Measurements from ENCODE around the gene MAPKBP1. TPM values are rescaled to one million over a fixed set of nuclear protein-coding genes. Genes with fewer than 3 reads are reported as not detected.
"Not testable (repeated sequence)": the region's sequence is repeated elsewhere in the genome, so short reads cannot be mapped to it uniquely, and the experiment has no call there.

Gene MAPKBP1
- total RNA-seq, 1 experiment from 2014 or later = 9.9 TPM

- peak overlapping the region; percentile 74 for H3K4me3 Mint-ChIP-seq (ENCODE audit: low read depth, unreplicated experiment)
- no peak for DNase-seq
- peaks cover 6% of the 10 kb centered on the region for H3K4me1 Mint-ChIP-seq (ENCODE audit: low read depth, unreplicated experiment)
- peak overlapping the region; percentile 81 for H3K27ac Mint-ChIP-seq (ENCODE audit: unreplicated experiment)
- H3K36me3 Mint-ChIP-seq (ENCODE audit: insufficient read depth, unreplicated experiment) = peaks cover 21% of the 10 kb centered on the region
- intact Hi-C loops (cut with micrococcal nuclease; ENCODE audit: unreplicated experiment) = no loop called here
- H3K27me3 Mint-ChIP-seq (ENCODE audit: unreplicated experiment) = no peaks in the 10 kb centered on the region
- CTCF ChIA-PET = no interaction called here
- TF ChIP-seq, protein P1, sequence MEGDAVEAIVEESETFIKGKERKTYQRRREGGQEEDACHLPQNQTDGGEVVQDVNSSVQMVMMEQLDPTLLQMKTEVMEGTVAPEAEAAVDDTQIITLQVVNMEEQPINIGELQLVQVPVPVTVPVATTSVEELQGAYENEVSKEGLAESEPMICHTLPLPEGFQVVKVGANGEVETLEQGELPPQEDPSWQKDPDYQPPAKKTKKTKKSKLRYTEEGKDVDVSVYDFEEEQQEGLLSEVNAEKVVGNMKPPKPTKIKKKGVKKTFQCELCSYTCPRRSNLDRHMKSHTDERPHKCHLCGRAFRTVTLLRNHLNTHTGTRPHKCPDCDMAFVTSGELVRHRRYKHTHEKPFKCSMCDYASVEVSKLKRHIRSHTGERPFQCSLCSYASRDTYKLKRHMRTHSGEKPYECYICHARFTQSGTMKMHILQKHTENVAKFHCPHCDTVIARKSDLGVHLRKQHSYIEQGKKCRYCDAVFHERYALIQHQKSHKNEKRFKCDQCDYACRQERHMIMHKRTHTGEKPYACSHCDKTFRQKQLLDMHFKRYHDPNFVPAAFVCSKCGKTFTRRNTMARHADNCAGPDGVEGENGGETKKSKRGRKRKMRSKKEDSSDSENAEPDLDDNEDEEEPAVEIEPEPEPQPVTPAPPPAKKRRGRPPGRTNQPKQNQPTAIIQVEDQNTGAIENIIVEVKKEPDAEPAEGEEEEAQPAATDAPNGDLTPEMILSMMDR (IDR thresholded peaks at IDR 0.05; ENCODE audit: unreplicated experiment) = no peak
- BruUV-seq (replicated peaks) = TSS peak; percentile 65
- no peaks in the 10 kb centered on the region for H3K9me3 Mint-ChIP-seq (ENCODE audit: low read depth, unreplicated experiment)
Measured at GRCh38 chr15:41828807-41829141, 54.5 kb downstream of the MAPKBP1 start.

DNA sequence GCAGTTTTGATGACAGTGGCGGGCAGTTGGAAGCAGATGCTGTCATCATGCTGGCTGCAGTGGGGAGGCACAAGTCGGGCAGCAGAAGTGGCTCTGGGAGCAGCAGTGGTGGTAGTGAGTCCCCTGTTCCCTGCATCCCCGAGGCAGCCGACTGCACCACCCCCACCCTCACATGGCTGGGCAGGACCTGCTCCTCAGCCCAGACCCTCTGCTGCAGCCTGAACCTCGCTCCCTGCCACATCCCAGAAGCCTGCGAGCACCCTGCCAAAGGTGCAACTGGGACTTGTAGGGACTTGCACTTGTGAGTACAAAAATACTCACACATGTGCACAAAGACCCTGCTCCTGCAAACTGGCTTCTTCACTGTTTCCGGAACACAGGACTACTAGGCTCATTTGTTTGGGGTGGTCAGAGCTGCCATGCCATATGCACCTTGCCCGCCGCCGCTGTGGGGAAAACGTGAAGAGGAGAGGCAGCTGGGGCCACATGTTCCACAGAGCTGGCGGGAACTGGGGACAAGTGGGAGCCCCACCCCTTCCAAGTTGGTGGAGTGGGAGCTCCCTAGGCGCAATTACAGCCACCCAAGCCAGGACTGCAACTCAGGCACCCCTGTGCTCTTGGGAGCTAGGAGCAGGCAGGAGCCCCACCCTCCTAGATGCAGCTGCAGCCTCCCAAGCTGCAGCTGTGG lies 55.8 kb downstream of the MAPKBP1 start:
- H3K9me3 Mint-ChIP-seq (ENCODE audit: low read depth, unreplicated experiment) = no peaks in the 10 kb centered on the region
- no peak overlapping the region for H3K27ac Mint-ChIP-seq (ENCODE audit: unreplicated experiment)
- no TSS peak for BruUV-seq (replicated peaks)
- intact Hi-C loops (cut with micrococcal nuclease; ENCODE audit: unreplicated experiment) = no loop called here
- H3K36me3 Mint-ChIP-seq (ENCODE audit: insufficient read depth, unreplicated experiment) = peaks cover 29% of the 10 kb centered on the region
- H3K4me1 Mint-ChIP-seq (ENCODE audit: low read depth, unreplicated experiment) = peaks cover 8% of the 10 kb centered on the region
- DNase-seq = no peak
- H3K4me3 Mint-ChIP-seq (ENCODE audit: low read depth, unreplicated experiment) = no peak overlapping the region
- TF ChIP-seq, protein P1 (IDR thresholded peaks at IDR 0.05; ENCODE audit: unreplicated experiment) = no peak
- CTCF ChIA-PET = no interaction called here
- H3K27me3 Mint-ChIP-seq (ENCODE audit: unreplicated experiment) = no peaks in the 10 kb centered on the region

DNA sequence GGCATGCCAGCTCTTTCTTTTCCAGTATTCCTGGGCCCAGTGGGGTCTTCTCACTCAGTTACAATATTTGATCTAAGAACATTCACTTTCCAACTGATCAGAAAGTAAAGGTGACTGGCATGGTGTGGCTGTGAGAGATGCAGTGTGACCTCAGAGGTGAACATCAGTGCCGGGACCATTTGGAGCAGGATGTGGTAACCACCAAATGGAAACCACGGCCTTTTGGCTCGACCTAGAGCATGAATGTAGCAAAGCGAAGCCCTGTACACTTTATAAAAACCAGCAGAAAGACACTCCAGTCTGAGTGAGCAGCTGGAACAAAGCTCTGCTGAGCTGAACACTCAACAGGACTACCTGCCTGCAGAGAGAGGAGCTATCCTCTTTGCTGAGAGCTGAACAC lies 57.0 kb downstream of the MAPKBP1 start:
- H3K4me1 Mint-ChIP-seq (ENCODE audit: low read depth, unreplicated experiment) = not testable (repeated sequence)

GRCh38 chr15:41832208-41832607 lies 57.9 kb downstream of the MAPKBP1 start:
- intact Hi-C loops (cut with micrococcal nuclease; ENCODE audit: unreplicated experiment) = no loop called here
- Mint-ChIP-seq H3K4me1 (ENCODE audit: low read depth, unreplicated experiment) (peaks cover 8% of the 10 kb centered on the region), H3K4me3 (ENCODE audit: low read depth, unreplicated experiment) (no peak overlapping the region), H3K36me3 (ENCODE audit: insufficient read depth, unreplicated experiment) (peaks cover 29% of the 10 kb centered on the region), H3K27me3 (ENCODE audit: unreplicated experiment) (no peaks in the 10 kb centered on the region), H3K27ac (ENCODE audit: unreplicated experiment) (no peak overlapping the region), H3K9me3 (ENCODE audit: low read depth, unreplicated experiment) (no peaks in the 10 kb centered on the region)
- TF ChIP-seq, protein P1 (IDR thresholded peaks at IDR 0.05; ENCODE audit: unreplicated experiment) = no peak
- BruUV-seq (replicated peaks) = no TSS peak
- DNase-seq = no peak
- CTCF ChIA-PET = no interaction called here

More for the DNA sequence above, 57.0 kb downstream of the MAPKBP1 start:
- CTCF ChIA-PET = interaction anchor here (0.5 kb wide), 1 partner anchor 415 kb away, joined by 6 read pairs; no protein-coding TSS in a partner anchor
- H3K36me3 Mint-ChIP-seq (ENCODE audit: insufficient read depth, unreplicated experiment) = peaks cover 29% of the 10 kb centered on the region
- H3K27me3 Mint-ChIP-seq (ENCODE audit: unreplicated experiment); intact Hi-C loops (cut with micrococcal nuclease; ENCODE audit: unreplicated experiment); H3K27ac Mint-ChIP-seq (ENCODE audit: unreplicated experiment); BruUV-seq (replicated peaks); H3K9me3 Mint-ChIP-seq (ENCODE audit: low read depth, unreplicated experiment); H3K4me3 Mint-ChIP-seq (ENCODE audit: low read depth, unreplicated experiment); DNase-seq: not testable (repeated sequence)

DNA sequence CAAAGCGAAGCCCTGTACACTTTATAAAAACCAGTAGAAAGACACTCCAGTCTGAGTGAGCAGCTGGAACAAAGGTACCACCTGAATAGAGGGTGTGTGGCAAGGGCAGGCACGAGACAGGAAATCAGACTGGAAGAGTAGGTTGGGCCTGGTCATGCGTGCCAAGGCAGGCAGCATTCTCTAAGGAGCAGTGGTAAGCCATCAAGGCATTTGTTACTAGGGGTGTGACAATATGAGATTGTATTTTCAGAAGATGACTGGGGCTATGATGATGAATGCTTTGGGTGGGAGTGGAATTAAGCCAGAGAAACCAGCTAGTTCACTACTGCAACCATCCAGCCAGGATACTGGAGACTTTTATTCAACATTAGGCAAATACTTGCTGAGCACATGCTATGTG lies 58.6 kb downstream of the MAPKBP1 start:
- Mint-ChIP-seq H3K36me3 (ENCODE audit: insufficient read depth, unreplicated experiment) (peaks cover 26% of the 10 kb centered on the region), H3K9me3 (ENCODE audit: low read depth, unreplicated experiment) (no peaks in the 10 kb centered on the region), H3K27ac (ENCODE audit: unreplicated experiment) (peak overlapping the region; percentile 52), H3K27me3 (ENCODE audit: unreplicated experiment) (no peaks in the 10 kb centered on the region), H3K4me3 (ENCODE audit: low read depth, unreplicated experiment) (no peak overlapping the region), H3K4me1 (ENCODE audit: low read depth, unreplicated experiment) (peaks cover 8% of the 10 kb centered on the region)
- intact Hi-C loops (cut with micrococcal nuclease; ENCODE audit: unreplicated experiment) = no loop called here
- TF ChIP-seq, protein P1 (IDR thresholded peaks at IDR 0.05; ENCODE audit: unreplicated experiment) = no peak
- CTCF ChIA-PET = no interaction called here
- BruUV-seq (replicated peaks) = no TSS peak
- peak; percentile 66 for DNase-seq

Data from Calu3 (cell line).